Measurements from ENCODE around the gene OXNAD1.

GRCh38 chr3:16233806-16234205 lies 31.2 kb upstream of the OXNAD1 start:
- TF ChIP-seq CTCF (conservative IDR thresholded peaks at IDR 0.05 in 1 of 2, IDR thresholded peaks at IDR 0.05 in 1 of 2; ENCODE audit: low read depth in 1 of 2, low read length in 2 of 2) (no peak), EZH2 (IDR thresholded peaks at IDR 0.05; ENCODE audit: low read length, missing control alignments) (no peak)
